Naive B cell (primary cell): ENCODE measurements around the gene GALNT17. TPM values are rescaled to one million over a fixed set of nuclear protein-coding genes. Genes with fewer than 3 reads are reported as not detected.

ENCODE experiments used
- ATAC-seq, 2 donors: fragments of 150-1000 bp; cut with Tn5 transposase; 2 replicates each; pipeline ENCODE4 v1.10.0; 2021; ENCODE audit warnings: low read depth in 2 of 2, mild to moderate bottlenecking in 2 of 2, moderate library complexity in 2 of 2
- DNase-seq: peaks from one replicate; pipeline ENCODE4 v3.0.0; 2022
- H3K27ac Mint-ChIP-seq, 6 donors: one replicate each; pipeline ENCODE4 v1.8.0; 2020 to 2022; ENCODE audit warnings: mild to moderate bottlenecking in 6 of 6, mixed read lengths in 6 of 6, moderate library complexity in 5 of 6, inconsistent platforms in 2 of 6
- H3K27me3 Mint-ChIP-seq, 3 donors: one replicate each; pipeline ENCODE4 v1.8.0; 2021 to 2022; ENCODE audit warnings: mixed read lengths in 3 of 3, mild to moderate bottlenecking in 1 of 3
- H3K36me3 Mint-ChIP-seq, 2 donors: one replicate each; pipeline ENCODE4 v1.8.0; 2020 to 2022; ENCODE audit warnings: mixed read lengths in 2 of 2, inconsistent platforms in 1 of 2, mild to moderate bottlenecking in 1 of 2
- H3K4me1 Mint-ChIP-seq, 3 donors: one replicate each; pipeline ENCODE4 v1.8.0; 2020 to 2022; ENCODE audit warnings: mixed read lengths in 3 of 3, inconsistent platforms in 1 of 3, mild to moderate bottlenecking in 1 of 3, moderate library complexity in 1 of 3
- H3K4me3 Mint-ChIP-seq, 8 donors: one replicate each; pipeline ENCODE4 v1.8.0; 2020 to 2022; ENCODE audit warnings: mild to moderate bottlenecking in 8 of 8, mixed read lengths in 8 of 8, moderate library complexity in 8 of 8, inconsistent platforms in 2 of 8
- H3K9me3 Mint-ChIP-seq, 7 donors: one replicate each; pipeline ENCODE4 v1.8.0; 2020 to 2022; ENCODE audit warnings: mixed read lengths in 7 of 7, mild to moderate bottlenecking in 5 of 7, inconsistent platforms in 2 of 7, moderate library complexity in 1 of 7
- polyA plus RNA-seq, 6 donors: library from polyadenylated mRNA; unstranded; fragments of 300-500 nt; fragmentation: Illumina TruSeq; gene quantifications; one replicate each; pipeline ENCODE4 v1.2.3, GENCODE V29; 2021; ENCODE audit warnings: low read depth in 6 of 6

The GALNT17 gene
- polyA plus RNA-seq, 6 donors from 2014 or later: not detected

DNA sequence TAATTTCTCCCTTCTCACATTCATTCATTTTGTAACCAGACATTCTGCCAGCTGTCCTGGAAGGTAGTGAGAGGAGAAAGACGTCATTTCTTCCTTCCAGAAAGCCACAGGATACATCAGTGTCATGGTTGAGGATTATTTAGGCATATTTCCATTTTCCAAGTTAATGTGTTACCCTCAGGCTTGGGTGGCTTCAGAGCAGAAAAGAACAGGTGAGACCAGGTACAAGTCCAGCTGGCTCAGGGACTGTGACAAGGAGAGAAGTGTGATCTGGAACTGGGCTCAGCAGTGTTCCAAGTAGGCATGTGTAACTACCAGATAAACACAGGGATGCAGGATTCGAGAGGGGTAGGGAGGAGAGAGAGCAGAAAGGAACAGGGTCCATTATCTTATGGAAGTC, 386.9 kb downstream of the GALNT17 start:
- Mint-ChIP-seq H3K4me3 (no peak overlapping the region), H3K9me3 (peaks cover 18 to 43% (median 30%) of the 10 kb centered on the region in 7 donors), H3K4me1 (no peaks in the 10 kb centered on the region), H3K27me3 (no peaks in the 10 kb centered on the region), H3K36me3 (peaks cover 4 to 7% of the 10 kb centered on the region in 2 donors), H3K27ac (no peak overlapping the region)
- no peak for ATAC-seq
- no peak for DNase-seq

DNA sequence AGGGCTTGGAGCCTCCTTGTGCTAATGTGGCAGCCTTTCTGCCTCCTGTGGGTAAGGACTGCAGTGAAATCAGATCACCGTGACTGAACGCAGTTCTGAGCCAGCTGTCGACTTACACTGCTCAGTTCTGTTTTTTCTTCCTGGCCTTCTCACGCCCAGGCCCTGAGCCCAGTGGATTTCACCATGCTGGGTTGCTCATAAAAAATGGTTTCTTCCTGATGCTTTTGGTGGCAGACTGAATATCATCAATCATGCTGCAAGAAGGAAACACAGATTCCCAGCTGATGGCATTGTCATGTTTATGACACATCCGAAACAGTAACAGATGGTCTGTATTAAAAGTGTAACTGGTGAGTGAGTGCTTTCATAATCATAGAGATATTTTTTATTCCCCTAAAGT, 389.6 kb downstream of the GALNT17 start:
- Mint-ChIP-seq H3K4me1 (no peaks in the 10 kb centered on the region), H3K27me3 (no peaks in the 10 kb centered on the region), H3K27ac (no peak overlapping the region), H3K4me3 (peak overlapping the region in 1 of 8 donors; percentile 24), H3K9me3 (peaks cover 15 to 35% (median 22%) of the 10 kb centered on the region in 7 donors), H3K36me3 (peaks cover 4 to 7% of the 10 kb centered on the region in 2 donors)
- DNase-seq (no peak), ATAC-seq (no peak)

DNA sequence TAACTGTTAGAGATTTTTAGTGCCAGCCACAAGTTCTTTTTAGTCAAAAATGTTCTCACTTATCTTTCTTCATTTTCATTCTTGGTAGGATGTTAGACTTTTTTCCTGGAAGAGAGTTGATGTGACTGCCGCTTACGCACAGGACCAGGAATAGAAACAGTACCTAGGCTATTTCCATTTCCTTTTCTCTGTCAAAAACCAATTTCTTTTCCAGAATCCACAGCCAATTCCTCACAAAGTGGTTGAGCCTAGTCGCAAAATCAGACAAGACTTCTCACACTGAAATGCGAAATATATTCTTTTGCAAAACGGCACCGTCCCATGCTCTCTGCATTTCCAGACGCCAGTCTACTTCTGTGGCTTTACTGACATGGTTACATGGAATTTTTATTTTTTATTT, 394.2 kb downstream of the GALNT17 start:
- ATAC-seq: no peak
- H3K9me3 Mint-ChIP-seq: peaks cover 4 to 21% (median 9%) of the 10 kb centered on the region in 7 donors
- H3K27me3 Mint-ChIP-seq: no peaks in the 10 kb centered on the region
- H3K36me3 Mint-ChIP-seq: peaks cover 0 to 4% of the 10 kb centered on the region in 2 donors
- no peaks in the 10 kb centered on the region for H3K4me1 Mint-ChIP-seq
- H3K4me3 Mint-ChIP-seq: no peak overlapping the region
- H3K27ac Mint-ChIP-seq: no peak overlapping the region
- no peak for DNase-seq

DNA sequence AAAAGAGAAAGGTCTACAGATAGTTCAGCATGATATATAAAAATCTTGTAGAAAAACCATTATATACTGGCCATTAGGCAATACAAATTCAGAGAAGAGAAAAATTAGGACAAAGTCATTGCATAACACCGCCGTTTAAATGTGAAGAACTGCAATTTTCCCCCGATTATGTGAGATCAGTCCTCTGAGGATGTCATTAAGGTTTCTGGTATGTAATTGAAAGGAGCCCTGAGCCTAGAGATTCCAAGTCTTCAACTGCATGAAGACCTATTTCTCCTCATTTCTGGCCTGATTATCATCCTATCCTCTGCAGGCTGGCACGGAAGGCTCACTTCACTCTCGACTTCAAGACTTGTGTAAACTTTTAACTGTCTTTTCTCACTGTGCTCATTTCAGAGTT, 395.3 kb downstream of the GALNT17 start:
- Mint-ChIP-seq H3K4me3 (no peak overlapping the region), H3K9me3 (peaks cover 2 to 17% (median 9%) of the 10 kb centered on the region in 7 donors), H3K27me3 (no peaks in the 10 kb centered on the region), H3K27ac (no peak overlapping the region), H3K4me1 (no peaks in the 10 kb centered on the region), H3K36me3 (no peaks in the 10 kb centered on the region)
- no peak for DNase-seq
- no peak for ATAC-seq

DNA sequence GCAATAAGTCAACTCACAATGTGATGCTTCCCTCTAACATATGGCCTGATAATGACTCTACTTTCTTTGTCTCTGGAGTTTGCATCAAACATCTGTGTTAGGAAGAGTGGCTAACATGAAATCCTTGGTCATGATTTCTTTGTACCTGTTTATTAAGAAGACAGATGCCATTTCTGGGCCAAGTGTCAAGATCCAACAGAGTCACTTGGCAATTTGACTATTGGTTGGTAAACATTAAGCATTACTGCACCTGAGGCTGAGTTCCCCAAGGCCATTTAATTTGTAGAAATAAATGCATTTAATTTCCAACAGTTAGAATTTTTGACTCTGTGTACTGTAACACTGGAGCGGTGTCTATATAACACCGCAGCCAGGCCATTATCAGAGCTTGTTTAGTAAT, 403.7 kb downstream of the GALNT17 start:
- H3K27me3 Mint-ChIP-seq: no peaks in the 10 kb centered on the region
- H3K4me1 Mint-ChIP-seq: no peaks in the 10 kb centered on the region
- no peak overlapping the region for H3K27ac Mint-ChIP-seq
- ATAC-seq: no peak
- H3K9me3 Mint-ChIP-seq: peaks cover 5 to 18% (median 13%) of the 10 kb centered on the region in 7 donors
- DNase-seq: no peak
- H3K4me3 Mint-ChIP-seq: no peak overlapping the region
- no peaks in the 10 kb centered on the region for H3K36me3 Mint-ChIP-seq

DNA sequence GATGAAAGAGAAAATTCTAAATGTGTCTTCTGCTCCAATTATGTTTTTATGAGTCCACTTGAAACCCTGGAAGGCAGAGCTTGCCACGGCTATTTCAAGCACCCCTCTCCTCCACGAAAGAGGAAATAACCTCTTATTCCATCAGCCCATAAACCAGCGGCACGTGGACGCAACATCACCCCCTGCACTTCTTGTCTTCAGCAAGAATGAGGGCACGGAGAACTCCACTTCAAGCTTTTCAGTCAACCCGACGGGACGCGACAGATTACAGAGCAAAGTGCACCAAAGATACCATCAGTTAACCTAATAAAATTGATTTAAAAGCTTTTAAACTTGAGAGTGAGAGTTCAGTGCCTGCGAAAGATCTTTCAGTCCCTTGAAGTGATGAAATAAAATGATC, 406.3 kb downstream of the GALNT17 start:
- Mint-ChIP-seq H3K4me3 (no peak overlapping the region), H3K9me3 (peaks cover 2 to 14% (median 12%) of the 10 kb centered on the region in 7 donors), H3K36me3 (no peaks in the 10 kb centered on the region), H3K4me1 (no peaks in the 10 kb centered on the region), H3K27me3 (no peaks in the 10 kb centered on the region), H3K27ac (no peak overlapping the region)
- no peak for DNase-seq
- no peak for ATAC-seq

DNA sequence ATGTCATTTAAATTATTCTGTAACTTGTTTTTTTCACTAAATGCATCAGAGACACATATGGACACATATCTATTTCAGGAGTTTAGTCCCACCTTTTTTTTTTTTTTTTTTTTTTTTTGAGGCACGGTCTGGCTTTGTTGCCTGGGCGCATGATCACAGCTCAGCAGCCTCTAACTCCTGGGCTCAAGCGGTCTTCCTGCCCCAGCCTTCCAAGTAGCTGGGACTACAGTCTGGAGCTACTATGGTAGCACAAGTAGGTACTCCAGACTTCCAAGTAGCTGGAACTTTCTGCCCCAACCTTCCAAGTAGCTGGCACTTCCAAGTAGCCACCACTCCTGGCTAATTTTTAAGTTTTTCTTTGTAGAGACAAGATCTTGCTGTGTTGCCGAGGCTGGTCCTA, 407.7 kb downstream of the GALNT17 start:
- Mint-ChIP-seq H3K9me3 (peaks cover 2 to 12% (median 6%) of the 10 kb centered on the region in 7 donors), H3K4me3 (no peak overlapping the region), H3K27ac (no peak overlapping the region), H3K4me1 (no peaks in the 10 kb centered on the region), H3K36me3 (no peaks in the 10 kb centered on the region), H3K27me3 (no peaks in the 10 kb centered on the region)
- DNase-seq (no peak), ATAC-seq (no peak)

DNA sequence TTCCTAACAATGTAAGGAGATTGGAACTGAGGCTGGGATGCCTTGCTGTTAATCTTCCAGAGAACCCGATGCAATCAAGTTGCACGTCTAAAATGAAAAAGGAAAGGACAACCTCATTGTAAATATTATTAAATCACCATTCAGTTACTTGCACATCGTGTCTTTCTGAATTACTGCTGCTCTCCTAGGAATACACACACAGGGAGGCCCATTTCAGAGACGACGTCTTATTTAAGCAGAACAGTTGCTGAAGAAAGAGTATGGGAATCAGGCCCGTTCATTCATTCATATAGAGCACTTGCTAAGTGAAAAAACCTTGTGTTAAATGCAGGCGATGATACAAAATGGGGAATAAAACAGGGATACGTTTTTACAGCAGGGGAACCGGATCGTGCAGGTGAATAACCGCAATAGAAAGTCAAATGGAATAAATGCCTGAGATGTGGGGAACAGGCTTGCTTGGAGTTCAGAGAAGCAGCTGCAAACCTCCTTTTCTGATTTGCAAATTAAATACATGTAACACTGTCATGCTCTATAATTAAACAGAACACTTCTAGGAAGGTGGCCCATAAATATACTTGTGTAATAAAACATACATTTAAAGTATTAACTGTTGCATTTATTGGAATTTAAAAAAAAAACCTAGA, 409.9 kb downstream of the GALNT17 start:
- Mint-ChIP-seq H3K4me1 (no peaks in the 10 kb centered on the region), H3K27ac (peak overlapping the region in 1 of 6 donors; percentile 41), H3K9me3 (peaks cover 2 to 11% (median 4%) of the 10 kb centered on the region in 7 donors), H3K36me3 (no peaks in the 10 kb centered on the region), H3K4me3 (no peak overlapping the region), H3K27me3 (no peaks in the 10 kb centered on the region)
- ATAC-seq (no peak), DNase-seq (no peak)

DNA sequence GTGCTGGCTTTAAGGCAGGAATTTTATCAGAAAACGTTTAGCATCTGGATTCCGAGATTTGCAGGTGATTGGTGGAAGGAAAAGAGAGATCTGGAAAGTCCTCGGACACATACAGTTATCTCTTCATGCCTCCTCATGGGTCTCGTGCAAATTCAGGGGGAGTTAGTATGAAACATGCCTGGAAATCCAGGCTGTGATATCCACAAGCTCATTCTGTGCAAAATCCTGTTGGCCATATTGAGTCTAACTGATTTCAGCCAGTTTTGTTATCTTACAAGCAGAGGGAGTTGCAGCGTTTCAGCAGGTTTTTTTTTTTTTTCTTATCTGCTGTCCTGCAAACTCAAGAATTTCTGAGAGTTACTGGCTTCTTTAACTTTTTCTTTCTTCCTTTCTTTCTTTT, 411.5 kb downstream of the GALNT17 start:
- DNase-seq (no peak), ATAC-seq (no peak)
- H3K4me3 Mint-ChIP-seq: no peak overlapping the region
- H3K4me1 Mint-ChIP-seq: no peaks in the 10 kb centered on the region
- no peak overlapping the region for H3K27ac Mint-ChIP-seq
- H3K36me3 Mint-ChIP-seq: no peaks in the 10 kb centered on the region
- no peaks in the 10 kb centered on the region for H3K27me3 Mint-ChIP-seq
- peaks cover under 1 to 9% (median 5%) of the 10 kb centered on the region in 7 donors for H3K9me3 Mint-ChIP-seq

DNA sequence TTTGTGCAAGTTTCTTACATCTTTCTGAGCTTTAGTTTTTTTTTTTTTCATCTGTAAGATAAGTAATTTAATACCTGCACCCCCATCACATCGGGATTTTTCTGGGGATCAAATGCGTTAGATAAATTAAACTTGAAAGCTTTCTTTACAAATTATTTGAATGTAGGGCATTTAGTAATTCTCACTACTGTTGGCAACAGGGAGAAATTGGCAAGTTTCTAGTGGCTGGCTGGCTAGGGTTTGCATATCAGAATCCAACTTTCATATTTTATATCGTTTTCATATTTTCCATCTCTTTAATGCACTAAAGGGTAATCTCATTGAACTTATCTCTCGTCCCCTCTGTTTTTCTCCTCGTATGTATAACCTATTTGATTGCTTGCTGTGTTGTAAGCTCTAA, 412.9 kb downstream of the GALNT17 start:
- Mint-ChIP-seq H3K4me1 (no peaks in the 10 kb centered on the region), H3K27ac (peak overlapping the region in 1 of 6 donors; percentile 31), H3K9me3 (peaks cover 4 to 16% (median 6%) of the 10 kb centered on the region in 7 donors), H3K36me3 (no peaks in the 10 kb centered on the region), H3K4me3 (no peak overlapping the region), H3K27me3 (no peaks in the 10 kb centered on the region)
- DNase-seq (no peak), ATAC-seq (no peak)

DNA sequence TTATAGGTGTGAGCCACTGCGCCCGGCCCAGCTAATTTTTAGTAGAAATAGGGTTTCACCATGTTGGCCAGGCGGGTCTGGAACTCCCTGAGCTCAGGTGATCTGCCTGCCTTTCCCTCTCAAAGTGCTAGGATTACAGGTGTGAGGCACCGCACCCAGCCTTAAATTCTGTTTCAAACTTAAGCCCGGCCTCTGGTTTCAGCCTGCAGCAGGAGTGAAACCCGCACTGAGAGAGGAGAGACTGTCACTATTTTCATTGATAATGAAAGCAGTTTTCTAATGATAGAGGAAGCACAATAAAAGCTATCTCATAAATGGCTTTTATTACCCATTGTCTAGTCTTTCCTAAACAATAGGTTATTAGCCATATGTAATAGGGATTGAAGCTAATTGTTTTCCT, 415.5 kb downstream of the GALNT17 start:
- Mint-ChIP-seq H3K36me3 (peaks cover 0 to 4% of the 10 kb centered on the region in 2 donors), H3K27ac (no peak overlapping the region)
- DNase-seq: no peak

DNA sequence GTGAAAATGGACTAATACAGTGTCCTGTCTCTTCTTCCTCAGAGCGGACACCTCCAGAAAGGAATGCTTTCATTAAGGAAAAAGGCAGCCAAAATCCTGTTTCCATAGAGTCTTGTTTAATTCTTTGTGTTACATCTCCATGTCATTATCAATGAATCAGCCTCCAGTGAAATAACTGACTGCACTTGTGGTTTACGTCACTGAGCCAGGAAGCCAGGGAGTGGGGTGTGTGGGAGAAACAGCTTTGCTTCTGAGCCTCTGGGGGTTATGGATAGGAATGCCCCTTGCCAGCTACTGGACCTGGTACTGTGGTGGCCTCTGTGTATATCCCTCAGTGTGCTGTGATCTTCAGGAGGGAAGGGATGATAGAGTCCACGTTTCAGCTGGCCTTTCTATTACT, 416.8 kb downstream of the GALNT17 start:
- DNase-seq (no peak), ATAC-seq (no peak)
- Mint-ChIP-seq H3K4me3 (no peak overlapping the region), H3K4me1 (no peaks in the 10 kb centered on the region), H3K27ac (no peak overlapping the region), H3K36me3 (peaks cover 0 to 4% of the 10 kb centered on the region in 2 donors), H3K9me3 (peaks cover 8 to 32% (median 16%) of the 10 kb centered on the region in 7 donors), H3K27me3 (no peaks in the 10 kb centered on the region)

More for the DNA sequence above, 415.5 kb downstream of the GALNT17 start:
- Mint-ChIP-seq H3K9me3 (peaks cover 7 to 28% (median 14%) of the 10 kb centered on the region in 7 donors), H3K4me3 (no peak overlapping the region), H3K4me1 (no peaks in the 10 kb centered on the region), H3K27me3 (no peaks in the 10 kb centered on the region)
- ATAC-seq: no peak

DNA sequence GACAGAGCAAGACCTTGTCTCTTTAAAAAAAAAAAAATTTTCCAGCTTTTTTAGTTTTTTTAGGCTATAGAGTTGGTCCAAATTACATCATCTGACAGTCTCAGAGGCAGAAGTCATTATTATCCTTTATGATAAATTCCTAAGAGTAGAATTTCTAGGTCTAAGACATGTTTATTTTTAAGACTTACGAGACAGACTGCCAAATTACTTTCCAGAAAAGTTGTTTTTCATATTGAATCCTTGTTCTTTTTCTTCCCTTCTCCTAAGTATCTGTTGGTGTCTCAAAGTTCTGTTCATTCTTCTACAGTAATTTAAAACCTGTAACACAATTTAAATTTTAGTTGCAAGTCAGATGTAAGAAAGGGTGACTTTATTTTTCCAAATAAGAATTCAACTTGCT, 421.4 kb downstream of the GALNT17 start:
- no peaks in the 10 kb centered on the region for H3K4me1 Mint-ChIP-seq

DNA sequence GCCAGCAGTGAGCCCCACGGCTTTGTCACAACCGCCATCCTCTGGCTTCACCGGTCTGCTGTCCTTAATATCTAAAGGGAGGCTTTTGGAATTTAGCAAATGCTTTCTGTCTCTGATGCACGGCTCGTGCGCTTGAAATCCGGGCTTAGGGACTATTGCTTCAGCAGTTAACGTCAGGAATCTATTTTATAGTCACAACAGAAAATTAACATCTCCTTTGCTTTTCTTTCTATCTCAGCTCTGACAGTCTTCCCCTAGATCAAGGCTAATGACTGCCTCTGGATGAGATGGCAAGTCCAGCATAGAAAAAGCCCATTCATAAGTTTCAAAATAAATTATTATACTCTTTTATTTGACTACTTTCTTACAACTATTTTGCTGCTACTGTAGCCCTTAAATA, 423.8 kb downstream of the GALNT17 start:
- ATAC-seq (no peak), DNase-seq (no peak)
- Mint-ChIP-seq H3K4me1 (no peaks in the 10 kb centered on the region), H3K27ac (no peak overlapping the region), H3K27me3 (peaks cover 0 to 5% (median 0%) of the 10 kb centered on the region in 3 donors), H3K4me3 (no peak overlapping the region), H3K36me3 (peaks cover 0 to 6% of the 10 kb centered on the region in 2 donors), H3K9me3 (peaks cover 9 to 27% (median 12%) of the 10 kb centered on the region in 7 donors)

More for the DNA sequence above, 421.4 kb downstream of the GALNT17 start:
- Mint-ChIP-seq H3K27ac (no peak overlapping the region), H3K9me3 (peaks cover 9 to 38% (median 15%) of the 10 kb centered on the region in 7 donors), H3K36me3 (peaks cover 0 to 8% of the 10 kb centered on the region in 2 donors), H3K27me3 (peaks cover 0 to 5% (median 0%) of the 10 kb centered on the region in 3 donors), H3K4me3 (no peak overlapping the region)
- ATAC-seq: no peak
- no peak for DNase-seq
